ENCODE measurements around the gene GORASP1. TPM values are rescaled to one million over a fixed set of nuclear protein-coding genes. Genes with fewer than 3 reads are reported as not detected.

Gene GORASP1
- total and polyA plus RNA-seq, 2 of the 8 experiments (the other 6 are each of a cell fraction or from before 2014, with no cell fraction given): 33.4 to 33.5 TPM

- TF ChIP-seq MAX (IDR thresholded peaks at IDR 0.05) (no peak), CHD2 (IDR thresholded peaks at IDR 0.05; ENCODE audit: low read length) (no peak), SRF (IDR thresholded peaks at IDR 0.05; ENCODE audit: low read depth, low read length) (no peak)
Observed at GRCh38 chr3:39113291-39113690, 5.9 kb upstream of the GORASP1 start (continued).

Data from H1 (cell line).